RWPE2 (cell line): ENCODE measurements around the gene AP5S1.

ENCODE experiments used
- ATAC-seq: fragments of 200-7000 bp; cut with Tn5 transposase; 3 replicates; pipeline ENCODE4 v1.9.1; 2021; ENCODE audit warnings: low read depth
- DNase-seq: peaks from one replicate; pipeline ENCODE4 v3.0.0-alpha.2; 2020; ENCODE audit warnings: low spot score
- H3K27ac ChIP-seq: fragments of 450-650 bp; 2 replicates; pipeline ENCODE4 v1.5.1; 2017; ENCODE audit warnings: mild to moderate bottlenecking; ENCODE audit not compliant: poor library complexity, severe bottlenecking
- H3K27me3 ChIP-seq: fragments of 250-450 bp; sonication (Bioruptor Pico); 2 replicates; pipeline ENCODE4 v1.5.1; 2021; ENCODE audit warnings: mild to moderate bottlenecking, moderate library complexity; ENCODE audit not compliant: insufficient read depth, poor library complexity, severe bottlenecking
- H3K36me3 ChIP-seq: fragments of 250-450 bp; sonication (Bioruptor Pico); 2 replicates; pipeline ENCODE4 v1.5.1; 2020; ENCODE audit warnings: low read depth, mild to moderate bottlenecking, moderate library complexity
- H3K4me1 ChIP-seq: fragments of 250-450 bp; sonication (Bioruptor Pico); 2 replicates; pipeline ENCODE4 v1.5.1; 2021; ENCODE audit warnings: mild to moderate bottlenecking, moderate library complexity; ENCODE audit not compliant: insufficient read depth, poor library complexity, severe bottlenecking
- H3K4me3 ChIP-seq: fragments of 250-450 bp; sonication (Bioruptor Pico); 2 replicates; pipeline ENCODE4 v1.5.1; 2021; ENCODE audit warnings: mild to moderate bottlenecking, moderate library complexity; ENCODE audit not compliant: severe bottlenecking
- H3K9me3 ChIP-seq: fragments of 250-450 bp; sonication (Bioruptor Pico); 2 replicates; pipeline ENCODE4 v1.5.1; 2021; ENCODE audit warnings: mild to moderate bottlenecking, moderate library complexity; ENCODE audit not compliant: severe bottlenecking
- CTCF ChIP-seq: fragments of 450-650 bp; IDR thresholded peaks from one replicate; pipeline ENCODE4 v1.5.1; 2017; ENCODE audit warnings: mild to moderate bottlenecking, moderate library complexity; ENCODE audit not compliant: poor library complexity, severe bottlenecking

The AP5S1 gene

GRCh38 chr20:3874194-3874844 is 54.0 kb downstream of the AP5S1 start:
- DNase-seq (no peak), ATAC-seq (no peak)
- no peaks in the 10 kb centered on the region for H3K4me1 ChIP-seq
- TF ChIP-seq CTCF: no peak
- H3K9me3 ChIP-seq: no peaks in the 10 kb centered on the region
- no peaks in the 10 kb centered on the region for H3K36me3 ChIP-seq
- no peaks in the 10 kb centered on the region for H3K27me3 ChIP-seq
- H3K27ac ChIP-seq: no peak overlapping the region
- no peak overlapping the region for H3K4me3 ChIP-seq

- Histone ChIP-seq H3K4me3 (no peak overlapping the region), H3K36me3 (no peaks in the 10 kb centered on the region), H3K9me3 (no peaks in the 10 kb centered on the region), H3K27ac (no peak overlapping the region), H3K4me1 (no peaks in the 10 kb centered on the region), H3K27me3 (no peaks in the 10 kb centered on the region)
- no peak for TF ChIP-seq CTCF
- no peak for ATAC-seq
- no peak for DNase-seq
Observed at GRCh38 chr20:3875378-3875974, 55.1 kb downstream of the AP5S1 start.

GRCh38 chr20:3876000-3876399 is 55.7 kb downstream of the AP5S1 start:
- H3K36me3 ChIP-seq: no peaks in the 10 kb centered on the region
- no peaks in the 10 kb centered on the region for H3K4me1 ChIP-seq
- no peak for DNase-seq
- no peak overlapping the region for H3K4me3 ChIP-seq
- no peak for TF ChIP-seq CTCF
- no peaks in the 10 kb centered on the region for H3K9me3 ChIP-seq
- no peak for ATAC-seq
- no peak overlapping the region for H3K27ac ChIP-seq
- no peaks in the 10 kb centered on the region for H3K27me3 ChIP-seq

- Histone ChIP-seq H3K27ac (no peak overlapping the region), H3K9me3 (no peaks in the 10 kb centered on the region), H3K36me3 (no peaks in the 10 kb centered on the region), H3K4me3 (no peak overlapping the region), H3K27me3 (no peaks in the 10 kb centered on the region), H3K4me1 (no peaks in the 10 kb centered on the region)
- TF ChIP-seq CTCF: no peak
- no peak for ATAC-seq
- DNase-seq: no peak
Observed at GRCh38 chr20:3876676-3877075, 56.3 kb downstream of the AP5S1 start.
